NB4 (cell line): ENCODE results near the gene WDR70.
"Not testable (repeated sequence)": the region's sequence is repeated elsewhere in the genome, so short reads cannot be mapped to it uniquely, and the experiment has no call there.

Experiments used
- CTCF ChIP-seq: IDR thresholded peaks from one replicate; pipeline ENCODE4 v1.5.1; 2012; ENCODE audit warnings: low read depth, low read length
- POLR2A ChIP-seq: IDR thresholded peaks from 2 replicates; pipeline ENCODE4 v1.6.1; 2011; ENCODE audit warnings: mild to moderate bottlenecking; ENCODE audit not compliant: insufficient read length; ENCODE audit errors: extremely low read depth

- TF ChIP-seq CTCF, POLR2A: not testable (repeated sequence)
Observed at GRCh38 chr5:37463191-37464051, 84.3 kb downstream of the WDR70 start.
